H54 (cell line): ENCODE results near the gene EMC10.
A peak's percentile ranks its signal among the peaks of the same experiment; 100 is the strongest.
"Not testable (repeated sequence)": the region's sequence is repeated elsewhere in the genome, so short reads cannot be mapped to it uniquely, and the experiment has no call there.

Experiments used
- DNase-seq: peaks from one replicate; pipeline ENCODE4 v3.0.0; 2011; ENCODE audit warnings: low spot score, mixed read lengths; ENCODE audit not compliant: insufficient read length
- FAIRE-seq: peaks from 3 replicates; lab custom pipeline; 2011; peaks lifted over from hg19 to GRCh38; lab: Jason Lieb, UNC
- POLR2A ChIP-seq: IDR thresholded peaks from 2 replicates; pipeline ENCODE4 v1.6.1; 2011; ENCODE audit warnings: low read depth, mild to moderate bottlenecking, low read length

Gene EMC10

DNA sequence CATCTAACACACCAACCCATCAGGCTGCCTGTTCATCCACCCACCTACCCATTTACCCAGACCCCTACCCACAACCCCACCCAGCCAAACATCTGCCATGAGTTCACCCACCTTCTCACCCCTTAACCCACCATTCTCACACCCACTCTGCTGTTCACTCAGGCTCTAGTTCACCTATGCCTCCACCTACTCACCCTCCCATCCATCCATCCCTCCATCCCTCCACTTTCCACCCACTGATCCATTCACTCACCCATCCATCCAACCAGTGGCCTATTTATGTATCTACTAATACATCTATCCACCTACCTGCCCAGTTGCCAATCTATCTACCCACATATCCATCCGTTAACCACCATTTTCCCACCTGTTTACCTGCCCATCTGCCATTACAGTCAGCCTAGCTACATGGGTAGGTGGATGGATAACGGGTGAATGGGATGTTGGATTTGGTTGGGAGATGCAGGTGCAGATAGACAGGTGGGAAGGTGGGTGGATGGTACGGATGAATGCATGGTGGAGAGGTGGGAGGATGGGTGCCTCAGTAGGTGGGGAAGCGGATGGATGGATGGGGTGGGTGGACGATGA, 38.4 kb upstream of the EMC10 start:
- FAIRE-seq (no peak), DNase-seq (no peak)
- no peak for TF ChIP-seq POLR2A

DNA sequence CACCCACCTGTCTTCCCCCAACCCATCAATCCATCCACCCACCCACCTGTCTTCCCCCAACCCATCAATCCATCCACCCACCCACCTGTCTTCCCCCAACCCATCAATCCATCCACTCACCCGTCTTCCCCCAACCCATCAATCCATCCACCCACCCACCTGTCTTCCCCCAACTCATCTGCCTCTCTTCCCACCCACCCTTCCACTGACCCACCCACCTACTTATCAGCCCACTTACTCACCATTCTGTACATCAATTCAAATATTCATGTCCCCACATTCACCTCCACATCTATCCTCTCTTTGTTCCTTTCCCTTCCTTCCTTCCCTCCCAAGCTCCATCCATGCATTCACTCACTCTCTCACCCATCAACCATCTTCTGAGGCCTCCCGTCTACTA, 37.2 kb upstream of the EMC10 start:
- DNase-seq, FAIRE-seq: not testable (repeated sequence)

GRCh38 chr19:50444059-50444458, 32.2 kb upstream of the EMC10 start:
- FAIRE-seq (no peak), DNase-seq (no peak)
- TF ChIP-seq POLR2A: no peak

- FAIRE-seq (no peak), DNase-seq (no peak)
- TF ChIP-seq POLR2A: no peak
Measured at GRCh38 chr19:50447053-50447452, 29.3 kb upstream of the EMC10 start.

DNA sequence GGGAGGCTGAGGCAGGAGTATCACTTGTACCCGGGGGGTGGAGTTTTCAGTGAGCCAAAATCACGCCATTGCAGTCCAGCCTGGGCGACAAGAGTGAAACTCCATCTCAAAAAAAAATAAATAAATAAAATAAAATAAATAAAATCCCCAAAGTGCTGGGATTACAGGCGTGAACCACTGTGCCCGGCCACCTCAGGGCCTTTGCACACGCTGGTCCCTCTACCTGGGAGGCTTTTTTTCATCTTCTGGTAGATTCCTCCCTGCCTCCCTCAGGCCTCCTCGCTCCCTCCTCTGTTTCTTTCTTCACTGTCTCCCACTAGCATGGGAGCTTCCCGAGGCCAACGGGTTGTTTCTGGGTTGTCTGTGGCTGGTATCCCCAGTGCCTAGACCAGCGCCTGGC, 28.6 kb upstream of the EMC10 start:
- FAIRE-seq: no peak
- TF ChIP-seq POLR2A: no peak
- no peak for DNase-seq

DNA sequence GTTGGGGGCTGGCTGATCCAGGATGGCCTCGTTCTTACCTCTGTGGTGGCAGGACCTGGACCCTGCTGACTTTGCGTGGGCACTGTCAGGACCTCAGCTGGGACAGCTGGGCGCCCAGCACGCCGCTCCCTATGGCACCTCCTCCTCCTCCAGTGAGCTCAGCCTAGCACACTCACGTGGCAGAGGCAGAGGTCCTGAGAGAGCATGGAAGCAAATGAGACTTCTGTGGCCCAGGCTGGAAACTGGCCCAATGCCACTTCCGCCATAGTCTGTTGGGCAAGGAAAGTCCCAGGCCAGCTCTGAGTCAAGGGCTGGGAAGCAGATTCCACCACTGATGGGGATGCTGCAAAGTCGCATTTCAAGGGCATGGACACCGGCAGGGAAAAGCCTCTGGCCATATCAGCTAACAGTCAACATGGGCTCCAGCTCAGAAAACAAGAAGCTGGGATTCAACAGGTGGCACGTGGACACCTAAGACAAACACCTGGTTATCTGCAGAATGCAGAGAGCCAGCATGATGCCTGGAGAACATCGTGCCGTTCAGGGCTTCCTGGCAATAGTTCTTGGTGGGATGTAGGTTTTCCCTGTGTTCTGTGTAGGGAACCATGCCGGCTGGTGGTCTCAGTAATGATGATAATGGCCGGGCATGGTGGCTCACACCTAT, 26.9 kb upstream of the EMC10 start:
- FAIRE-seq (peak; percentile 23), DNase-seq (peak; percentile 83)
- no peak for TF ChIP-seq POLR2A

DNA sequence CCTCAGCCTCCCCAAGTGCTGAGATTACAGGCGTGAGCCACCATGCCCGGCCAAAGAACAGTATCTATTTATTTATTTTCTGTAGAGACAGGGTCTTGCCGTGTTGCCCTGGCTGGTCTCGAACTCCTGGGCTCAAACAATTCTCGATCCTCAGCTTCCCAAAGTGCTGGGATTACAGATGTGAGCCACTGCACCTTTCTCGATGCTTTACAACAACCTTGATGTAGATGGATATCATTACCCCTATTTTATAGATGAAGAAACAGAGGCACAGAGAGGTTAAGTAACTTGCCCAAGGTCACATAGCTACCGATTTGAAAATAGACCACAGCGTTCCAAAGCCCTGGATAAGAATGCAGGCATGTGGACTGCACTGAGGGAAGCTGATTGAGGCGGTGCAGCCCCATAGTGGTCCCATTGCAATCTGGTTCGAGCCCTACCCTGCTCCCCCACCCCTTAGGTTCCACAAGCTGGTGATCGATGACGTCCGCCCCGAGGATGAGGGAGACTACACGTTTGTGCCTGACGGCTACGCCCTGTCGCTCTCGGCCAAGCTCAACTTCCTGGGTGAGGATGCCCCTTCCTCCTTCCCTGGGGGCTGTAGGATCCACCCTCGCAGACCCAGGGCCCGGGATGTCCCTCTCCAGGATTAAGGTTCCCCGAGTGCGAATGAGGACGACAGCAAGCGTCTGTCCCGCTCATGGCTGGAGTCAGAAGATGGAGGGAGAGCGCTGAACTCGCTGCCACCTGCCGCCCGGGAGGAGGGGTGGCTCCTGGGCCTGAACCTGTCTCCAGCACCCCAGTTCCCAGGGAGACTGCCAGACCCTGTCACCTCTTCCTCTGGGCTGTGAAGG, 25.7 kb upstream of the EMC10 start:
- FAIRE-seq: no peak
- no peak for DNase-seq
- TF ChIP-seq POLR2A: no peak

GRCh38 chr19:50451223-50451534, 25.1 kb upstream of the EMC10 start:
- DNase-seq (no peak), FAIRE-seq (no peak)
- TF ChIP-seq POLR2A: no peak

DNA sequence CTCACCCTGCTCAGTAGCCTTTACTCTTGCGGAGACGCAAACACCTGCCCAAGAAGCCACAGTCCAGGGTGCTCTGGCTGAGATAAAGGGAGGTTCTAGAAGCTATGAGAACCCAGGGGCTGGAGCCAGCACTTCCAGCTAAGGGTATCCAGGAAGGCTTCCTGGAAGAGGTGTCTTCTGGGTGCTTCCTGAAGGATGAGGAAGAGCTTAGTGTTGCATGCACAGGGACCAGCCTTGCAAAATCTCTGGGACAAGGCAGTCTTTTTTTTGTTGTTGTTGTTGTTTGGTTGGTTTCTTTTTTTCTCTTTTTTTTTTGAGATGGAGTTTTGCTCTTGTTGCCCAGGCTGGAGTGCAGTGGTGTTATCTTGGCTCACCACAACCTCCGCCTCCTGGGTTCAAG, 23.1 kb upstream of the EMC10 start:
- FAIRE-seq: no peak
- DNase-seq: no peak
- TF ChIP-seq POLR2A: no peak

DNA sequence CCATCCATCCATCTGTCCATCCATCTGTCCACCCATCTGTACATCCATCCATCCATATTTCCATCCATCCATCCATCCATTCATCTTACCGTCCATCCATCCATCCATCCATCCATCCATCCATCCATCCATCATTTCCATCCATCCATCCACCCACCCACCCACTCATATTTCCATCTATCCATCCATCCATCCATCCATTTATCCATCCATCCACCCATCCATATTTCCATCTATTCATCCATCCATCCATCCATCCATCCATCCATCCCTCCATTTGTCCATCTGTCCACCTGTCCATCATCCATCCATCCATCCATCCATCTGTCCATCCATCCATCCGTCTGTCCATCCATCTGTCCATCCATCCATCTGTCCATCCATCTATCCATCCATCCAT, 20.3 kb upstream of the EMC10 start:
- TF ChIP-seq POLR2A: no peak
- FAIRE-seq: no peak

GRCh38 chr19:50457300-50457699, 19.0 kb upstream of the EMC10 start:
- TF ChIP-seq POLR2A: no peak
- DNase-seq (no peak), FAIRE-seq (no peak)

More for the DNA sequence above, 20.3 kb upstream of the EMC10 start:
- DNase-seq: no peak

DNA sequence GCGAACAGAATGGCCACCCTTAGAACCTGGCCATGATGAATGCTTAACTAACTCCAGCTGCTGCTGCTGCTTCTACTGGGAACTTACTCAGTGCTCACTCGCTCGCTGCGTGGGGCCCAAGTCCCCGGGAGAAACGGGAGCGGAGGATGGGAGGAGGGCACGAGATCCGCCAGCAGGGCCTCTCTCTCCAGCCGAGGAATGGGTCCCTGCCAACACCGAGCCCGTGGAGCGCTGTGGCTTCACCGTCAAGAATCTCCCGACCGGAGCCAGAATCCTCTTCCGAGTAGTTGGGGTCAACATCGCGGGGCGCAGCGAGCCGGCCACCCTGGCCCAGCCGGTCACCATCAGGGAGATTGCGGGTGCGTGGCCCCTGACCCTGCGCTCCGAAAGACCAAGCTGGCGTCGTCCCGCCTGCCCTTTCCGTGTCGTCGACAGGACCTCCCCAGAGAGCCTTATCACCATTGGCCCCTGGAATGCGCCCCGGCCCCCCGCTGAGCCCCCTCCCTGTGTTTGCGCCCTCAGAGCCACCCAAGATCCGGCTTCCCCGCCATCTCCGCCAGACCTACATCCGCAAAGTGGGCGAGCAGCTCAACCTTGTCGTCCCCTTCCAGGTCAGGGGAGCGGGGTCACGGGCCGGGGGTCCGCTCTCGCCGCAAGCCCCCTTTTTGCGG, 17.8 kb upstream of the EMC10 start:
- no peak for FAIRE-seq
- no peak for TF ChIP-seq POLR2A
- no peak for DNase-seq

DNA sequence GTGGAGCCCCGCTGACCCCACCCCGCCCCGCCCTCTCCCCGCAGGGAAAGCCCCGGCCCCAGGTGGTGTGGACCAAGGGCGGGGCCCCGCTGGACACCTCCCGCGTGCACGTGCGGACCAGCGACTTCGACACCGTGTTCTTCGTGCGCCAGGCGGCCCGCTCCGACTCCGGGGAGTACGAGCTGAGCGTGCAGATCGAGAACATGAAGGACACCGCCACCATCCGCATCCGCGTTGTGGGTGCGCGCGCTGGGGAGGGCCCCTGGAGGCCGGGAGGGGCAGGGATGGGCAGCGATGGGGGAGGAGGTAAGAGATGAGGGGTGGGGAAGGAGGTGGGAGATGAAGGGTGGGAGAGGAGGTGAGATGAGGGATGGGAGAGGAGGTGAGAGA, 17.2 kb upstream of the EMC10 start:
- FAIRE-seq: no peak
- DNase-seq: no peak
- no peak for TF ChIP-seq POLR2A

- no peak for TF ChIP-seq POLR2A
- FAIRE-seq (no peak), DNase-seq (no peak)
Measured at GRCh38 chr19:50459638-50460037, 16.7 kb upstream of the EMC10 start.
